Liver (tissue), 3 donors: ENCODE data around the gene PEAK1.

Source experiments
- EGR1 ChIP-seq, 2 donors: IDR thresholded peaks; 2 replicates each; pipeline ENCODE4 v1.6.1; 2016 to 2018; ENCODE audit warnings: antibody characterized with exemption in 2 of 2, low read depth in 2 of 2
- JUND ChIP-seq, 2 donors: IDR thresholded peaks; 2 replicates each; pipeline ENCODE4 v1.6.1; 2016; ENCODE audit warnings: antibody characterized with exemption in 2 of 2
- RAD21 ChIP-seq, 2 donors: IDR thresholded peaks; 2 replicates each; pipeline ENCODE4 v1.6.1; 2016; ENCODE audit warnings: antibody characterized with exemption in 2 of 2, mild to moderate bottlenecking in 2 of 2
- SP1 ChIP-seq: IDR thresholded peaks from 2 replicates; pipeline ENCODE4 v1.6.1; 2018; ENCODE audit warnings: antibody characterized with exemption, mild to moderate bottlenecking
- YY1 ChIP-seq: IDR thresholded peaks from 2 replicates; pipeline ENCODE4 v1.6.1; 2016; ENCODE audit warnings: antibody characterized with exemption, mild to moderate bottlenecking
- TF ChIP-seq, protein P1 (sequence below): fragments of 150-350 bp; IDR thresholded peaks from 2 replicates; pipeline ENCODE4 v1.5.1; 2017; ENCODE audit warnings: improper control_type of control experiment, low read depth, low read length; ENCODE audit not compliant: missing input control
- TF ChIP-seq, protein P2 (sequence below): IDR thresholded peaks from 2 replicates; pipeline ENCODE4 v1.6.1; 2016; ENCODE audit warnings: antibody characterized with exemption
- TF ChIP-seq, protein P3 (sequence below): IDR thresholded peaks from 2 replicates; pipeline ENCODE4 v1.6.1; 2016; ENCODE audit warnings: antibody characterized with exemption, mild to moderate bottlenecking
- donor health status: healthy.
- donor health status: healthy.

DNA sequence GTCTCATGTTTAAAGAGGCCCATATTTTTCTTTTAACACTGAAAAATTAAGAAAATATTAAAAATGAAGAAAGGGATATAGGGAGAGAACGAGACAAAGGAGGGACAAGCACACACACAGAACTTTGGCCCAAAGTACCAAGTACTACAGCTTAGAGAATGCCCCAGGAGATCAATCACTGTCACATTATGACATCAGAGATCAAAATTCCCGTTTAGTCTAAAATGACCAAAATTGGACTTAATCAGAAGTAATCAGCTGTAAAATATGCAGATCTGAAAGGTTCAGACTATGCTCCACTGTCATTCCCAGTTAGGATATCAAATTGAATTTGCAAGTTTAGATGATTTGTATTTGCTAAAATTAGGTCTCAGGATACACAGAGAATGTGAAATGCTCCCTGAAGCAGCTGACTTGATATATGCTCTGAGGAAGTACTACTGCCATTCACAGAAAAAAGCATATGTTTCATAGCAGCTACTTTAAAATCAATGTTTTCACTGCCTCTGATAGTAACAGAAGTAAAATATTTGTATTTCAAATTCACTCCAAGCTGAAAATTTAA lies 123.0 kb downstream of the PEAK1 start:
- TF ChIP-seq, protein P1, sequence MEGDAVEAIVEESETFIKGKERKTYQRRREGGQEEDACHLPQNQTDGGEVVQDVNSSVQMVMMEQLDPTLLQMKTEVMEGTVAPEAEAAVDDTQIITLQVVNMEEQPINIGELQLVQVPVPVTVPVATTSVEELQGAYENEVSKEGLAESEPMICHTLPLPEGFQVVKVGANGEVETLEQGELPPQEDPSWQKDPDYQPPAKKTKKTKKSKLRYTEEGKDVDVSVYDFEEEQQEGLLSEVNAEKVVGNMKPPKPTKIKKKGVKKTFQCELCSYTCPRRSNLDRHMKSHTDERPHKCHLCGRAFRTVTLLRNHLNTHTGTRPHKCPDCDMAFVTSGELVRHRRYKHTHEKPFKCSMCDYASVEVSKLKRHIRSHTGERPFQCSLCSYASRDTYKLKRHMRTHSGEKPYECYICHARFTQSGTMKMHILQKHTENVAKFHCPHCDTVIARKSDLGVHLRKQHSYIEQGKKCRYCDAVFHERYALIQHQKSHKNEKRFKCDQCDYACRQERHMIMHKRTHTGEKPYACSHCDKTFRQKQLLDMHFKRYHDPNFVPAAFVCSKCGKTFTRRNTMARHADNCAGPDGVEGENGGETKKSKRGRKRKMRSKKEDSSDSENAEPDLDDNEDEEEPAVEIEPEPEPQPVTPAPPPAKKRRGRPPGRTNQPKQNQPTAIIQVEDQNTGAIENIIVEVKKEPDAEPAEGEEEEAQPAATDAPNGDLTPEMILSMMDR: no peak
- no peak for TF ChIP-seq YY1
- TF ChIP-seq RAD21 (IDR thresholded peaks at IDR 0.05): no peak
- TF ChIP-seq, protein P2, sequence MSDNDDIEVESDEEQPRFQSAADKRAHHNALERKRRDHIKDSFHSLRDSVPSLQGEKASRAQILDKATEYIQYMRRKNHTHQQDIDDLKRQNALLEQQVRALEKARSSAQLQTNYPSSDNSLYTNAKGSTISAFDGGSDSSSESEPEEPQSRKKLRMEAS: no peak
- TF ChIP-seq, protein P3, sequence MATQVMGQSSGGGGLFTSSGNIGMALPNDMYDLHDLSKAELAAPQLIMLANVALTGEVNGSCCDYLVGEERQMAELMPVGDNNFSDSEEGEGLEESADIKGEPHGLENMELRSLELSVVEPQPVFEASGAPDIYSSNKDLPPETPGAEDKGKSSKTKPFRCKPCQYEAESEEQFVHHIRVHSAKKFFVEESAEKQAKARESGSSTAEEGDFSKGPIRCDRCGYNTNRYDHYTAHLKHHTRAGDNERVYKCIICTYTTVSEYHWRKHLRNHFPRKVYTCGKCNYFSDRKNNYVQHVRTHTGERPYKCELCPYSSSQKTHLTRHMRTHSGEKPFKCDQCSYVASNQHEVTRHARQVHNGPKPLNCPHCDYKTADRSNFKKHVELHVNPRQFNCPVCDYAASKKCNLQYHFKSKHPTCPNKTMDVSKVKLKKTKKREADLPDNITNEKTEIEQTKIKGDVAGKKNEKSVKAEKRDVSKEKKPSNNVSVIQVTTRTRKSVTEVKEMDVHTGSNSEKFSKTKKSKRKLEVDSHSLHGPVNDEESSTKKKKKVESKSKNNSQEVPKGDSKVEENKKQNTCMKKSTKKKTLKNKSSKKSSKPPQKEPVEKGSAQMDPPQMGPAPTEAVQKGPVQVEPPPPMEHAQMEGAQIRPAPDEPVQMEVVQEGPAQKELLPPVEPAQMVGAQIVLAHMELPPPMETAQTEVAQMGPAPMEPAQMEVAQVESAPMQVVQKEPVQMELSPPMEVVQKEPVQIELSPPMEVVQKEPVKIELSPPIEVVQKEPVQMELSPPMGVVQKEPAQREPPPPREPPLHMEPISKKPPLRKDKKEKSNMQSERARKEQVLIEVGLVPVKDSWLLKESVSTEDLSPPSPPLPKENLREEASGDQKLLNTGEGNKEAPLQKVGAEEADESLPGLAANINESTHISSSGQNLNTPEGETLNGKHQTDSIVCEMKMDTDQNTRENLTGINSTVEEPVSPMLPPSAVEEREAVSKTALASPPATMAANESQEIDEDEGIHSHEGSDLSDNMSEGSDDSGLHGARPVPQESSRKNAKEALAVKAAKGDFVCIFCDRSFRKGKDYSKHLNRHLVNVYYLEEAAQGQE: no peak
- TF ChIP-seq SP1: no peak
- no peak for TF ChIP-seq JUND (IDR thresholded peaks at IDR 0.05)
- TF ChIP-seq EGR1 (IDR thresholded peaks at IDR 0.05; ENCODE audit: low read depth in 2 of 2): no peak
